NCI-H2227 (cell line): ENCODE measurements around the gene PPP1R16B.

Experiments
- DNase-seq: peaks from one replicate; lab custom pipeline; 2025; ENCODE audit not compliant: unreplicated experiment; lab: John Stamatoyannopoulos, UW

The PPP1R16B gene

GRCh38 chr20:38894091-38894847 is 88.8 kb downstream of the PPP1R16B start:
- peak; percentile 61 for DNase-seq

DNA sequence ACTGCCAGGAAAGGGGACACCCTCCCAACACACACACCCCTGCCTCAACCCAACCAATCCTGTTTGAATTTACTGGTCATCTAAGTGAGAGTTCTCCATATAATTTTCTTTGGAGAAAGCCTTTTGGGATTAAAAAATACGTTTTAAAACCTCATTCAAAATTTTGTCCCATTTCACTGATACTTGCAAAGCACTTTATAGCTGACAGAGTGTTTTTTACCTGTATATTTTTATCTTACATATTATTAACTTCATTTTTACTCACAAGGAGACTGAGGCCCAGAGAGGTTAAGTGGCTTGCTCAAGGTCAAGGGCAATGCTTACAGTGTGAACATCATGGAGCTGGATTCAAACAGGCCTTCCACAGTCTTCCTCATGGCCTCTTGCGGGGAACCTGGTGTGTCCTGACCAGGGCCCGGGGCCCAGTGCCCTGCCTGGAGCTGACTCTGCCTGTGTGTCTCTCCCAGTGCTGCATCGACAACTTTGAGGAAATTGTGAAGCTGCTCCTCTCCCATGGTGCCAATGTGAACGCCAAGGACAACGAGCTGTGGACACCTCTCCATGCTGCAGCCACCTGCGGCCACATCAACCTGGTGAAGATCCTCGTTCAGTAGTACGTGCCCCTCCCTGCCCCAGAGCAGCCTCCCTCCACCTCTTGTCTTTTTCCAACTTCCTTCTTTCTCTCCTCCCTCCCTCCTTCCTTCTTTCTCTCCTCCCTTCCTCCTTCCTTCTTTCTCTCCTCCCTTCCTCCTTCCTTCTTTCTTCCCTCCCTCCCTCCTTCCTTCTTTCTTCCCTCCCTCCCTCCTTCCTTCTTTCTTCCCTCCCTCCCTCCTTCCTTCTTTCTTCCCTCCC is 89.8 kb downstream of the PPP1R16B start:
- no peak for DNase-seq

GRCh38 chr20:38896009-38896594 is 90.6 kb downstream of the PPP1R16B start:
- DNase-seq = no peak

DNA sequence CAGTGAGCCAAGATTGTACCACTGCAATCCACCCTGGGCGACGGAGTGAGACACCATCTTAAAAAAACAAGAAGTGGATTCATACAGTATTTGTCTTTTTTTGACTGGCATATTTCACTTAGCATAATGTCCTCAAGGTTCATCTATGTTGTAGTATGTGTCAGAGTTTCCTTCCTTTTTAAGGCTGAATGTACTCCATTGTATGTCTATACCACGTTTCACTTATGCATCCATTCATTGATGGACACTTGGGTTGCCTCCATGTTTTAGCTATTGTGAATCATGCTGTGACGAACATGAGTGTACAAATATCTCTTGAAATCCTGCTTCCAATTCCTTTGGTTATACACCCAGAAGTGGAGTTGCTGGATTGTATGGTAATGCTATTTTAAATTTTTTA is 91.8 kb downstream of the PPP1R16B start:
- no peak for DNase-seq

DNA sequence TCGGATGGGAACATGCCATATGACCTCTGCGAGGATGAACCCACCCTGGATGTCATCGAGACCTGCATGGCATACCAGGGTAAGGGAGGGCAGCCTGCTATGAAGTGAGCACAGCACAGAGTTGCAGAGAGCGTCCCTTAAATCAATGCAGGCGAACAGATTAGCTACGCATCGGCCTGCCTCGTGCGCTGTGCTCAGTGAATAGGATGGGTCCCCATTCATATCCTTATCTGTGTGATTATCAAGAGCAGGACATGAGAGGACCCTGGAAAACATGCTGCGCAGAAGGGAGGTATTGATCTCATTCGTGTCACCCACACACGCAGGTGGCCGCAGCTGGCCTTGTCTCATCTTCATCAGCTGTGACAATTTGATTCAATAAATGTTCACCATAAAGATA is 95.1 kb downstream of the PPP1R16B start:
- no peak for DNase-seq

DNA sequence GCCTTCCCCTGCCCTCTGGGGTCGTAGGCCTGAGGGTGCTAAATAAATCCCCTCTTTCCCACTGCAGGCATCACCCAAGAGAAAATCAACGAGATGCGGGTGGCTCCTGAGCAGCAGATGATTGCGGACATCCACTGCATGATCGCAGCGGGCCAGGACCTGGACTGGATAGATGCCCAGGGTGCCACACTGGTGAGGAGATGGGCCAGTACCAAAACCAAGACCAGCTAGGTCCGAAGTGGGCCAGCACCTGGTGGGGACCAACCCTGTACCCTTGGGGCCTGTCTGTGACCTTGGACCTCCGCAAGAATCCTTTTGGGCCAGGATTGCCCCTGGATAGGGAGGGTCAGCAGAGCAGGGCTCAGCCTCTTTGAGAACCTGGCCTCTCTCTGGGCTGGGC is 97.1 kb downstream of the PPP1R16B start:
- no peak for DNase-seq

- DNase-seq = no peak
Observed at GRCh38 chr20:38903335-38903734, 97.8 kb downstream of the PPP1R16B start.

GRCh38 chr20:38905375-38905774 is 99.9 kb downstream of the PPP1R16B start:
- DNase-seq = no peak

DNA sequence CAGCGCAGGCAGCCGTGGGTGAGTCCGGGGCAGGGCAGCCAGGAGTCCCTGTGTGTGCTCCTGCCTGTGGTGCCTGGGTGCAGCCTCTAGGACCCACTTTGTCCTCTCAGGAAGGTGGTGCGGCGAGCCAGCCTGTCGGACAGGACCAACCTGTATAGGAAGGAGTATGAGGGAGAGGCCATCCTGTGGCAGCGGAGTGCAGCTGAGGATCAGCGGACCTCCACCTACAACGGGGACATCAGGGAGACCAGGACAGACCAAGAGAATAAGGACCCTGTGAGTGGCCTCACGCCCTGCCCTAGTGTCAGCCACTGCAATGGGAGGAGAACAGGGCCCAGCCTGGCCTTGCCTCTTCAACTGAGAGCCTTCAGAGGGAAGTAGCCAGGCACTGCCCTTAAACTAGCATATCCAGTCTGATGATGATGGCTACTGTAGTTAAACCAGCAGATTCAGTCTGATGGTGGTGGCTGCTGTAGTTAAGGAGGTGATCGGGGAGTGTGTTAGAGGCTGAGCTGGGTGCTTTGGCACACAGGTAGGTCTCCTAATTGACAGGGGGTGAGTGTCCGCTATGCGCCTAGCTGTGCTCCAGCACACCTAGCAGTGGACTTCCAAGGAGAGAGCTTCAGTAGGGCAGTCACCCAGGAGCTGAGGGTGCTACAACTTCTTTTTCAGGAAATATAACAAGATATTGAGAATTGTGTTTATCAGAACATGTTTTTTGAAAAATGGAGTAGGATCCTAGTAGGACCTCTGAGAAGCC is 102.6 kb downstream of the PPP1R16B start:
- no peak for DNase-seq

DNA sequence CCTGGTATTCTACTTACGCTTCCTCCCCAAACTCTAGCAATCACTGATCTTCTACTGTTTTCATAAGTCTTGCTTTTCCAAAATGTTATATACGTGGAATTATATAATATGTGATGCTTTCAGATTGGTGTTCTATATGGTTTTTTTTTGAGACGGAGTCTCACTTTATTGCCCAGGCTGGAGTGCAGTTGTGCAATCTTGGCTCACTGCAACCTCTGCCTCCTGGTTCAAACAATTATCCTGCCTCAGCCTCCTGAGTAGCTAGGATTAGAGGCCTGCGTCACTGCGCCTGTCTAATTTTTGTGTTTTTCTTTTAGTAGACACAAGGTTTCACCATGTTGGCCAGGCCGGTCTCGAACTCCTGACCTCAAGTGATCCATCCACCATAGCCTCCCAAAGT is 109.9 kb downstream of the PPP1R16B start:
- no peak for DNase-seq

GRCh38 chr20:38917657-38918056 is 112.2 kb downstream of the PPP1R16B start:
- DNase-seq = no peak

- no peak for DNase-seq
Observed at GRCh38 chr20:38918172-38918571, 112.7 kb downstream of the PPP1R16B start.

- no peak for DNase-seq
Observed at GRCh38 chr20:38919683-38920082, 114.2 kb downstream of the PPP1R16B start.

DNA sequence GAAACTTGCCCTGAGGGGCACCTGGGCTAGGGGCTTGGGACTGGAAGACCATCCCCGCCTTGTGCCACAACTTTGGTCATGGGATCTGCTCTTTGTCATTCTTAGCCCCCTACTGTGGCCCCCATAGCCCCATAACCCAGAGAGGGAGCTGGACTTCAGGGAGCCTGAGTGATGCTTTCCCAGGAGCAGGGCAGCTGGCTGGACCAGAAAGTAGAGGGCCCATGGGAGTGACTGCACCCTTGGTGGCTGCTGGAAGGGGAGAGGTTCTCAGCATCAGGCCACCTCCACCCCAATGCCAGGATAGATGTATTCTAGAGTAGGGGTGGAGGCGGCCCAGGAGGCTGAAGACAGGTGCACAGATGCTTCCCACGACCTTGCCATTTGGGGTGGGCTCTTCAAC is 114.9 kb downstream of the PPP1R16B start:
- DNase-seq = no peak

- DNase-seq = no peak
Observed at GRCh38 chr20:38920851-38921250, 115.4 kb downstream of the PPP1R16B start.

DNA sequence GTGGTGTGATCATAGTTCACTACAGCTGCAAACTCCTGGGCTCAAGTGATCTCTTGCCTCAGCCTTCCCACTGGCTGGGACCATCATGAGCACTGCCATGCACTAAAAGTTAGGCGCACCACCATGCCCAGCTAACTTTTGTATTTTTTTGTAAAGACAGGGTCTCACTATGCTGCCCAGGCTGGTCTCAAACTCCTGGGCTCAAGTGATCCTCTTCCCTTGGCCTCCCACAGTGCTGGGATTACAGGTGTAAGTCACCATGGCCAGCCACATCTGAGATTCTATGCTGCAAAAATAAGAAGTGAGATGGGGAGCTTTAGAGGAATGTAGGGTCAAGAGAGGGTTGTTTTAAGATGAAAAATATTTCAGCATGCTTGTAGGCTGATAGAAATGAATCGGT is 119.2 kb downstream of the PPP1R16B start:
- DNase-seq = no peak

GRCh38 chr20:38926142-38926933 is 120.8 kb downstream of the PPP1R16B start, which contains the start of gene FAM83D:
TSS of gene FAM83D (plus strand) at chr20:38926417. CDS start at chr20:38926443, 26 bp downstream.
- DNase-seq = peak; percentile 99

DNA sequence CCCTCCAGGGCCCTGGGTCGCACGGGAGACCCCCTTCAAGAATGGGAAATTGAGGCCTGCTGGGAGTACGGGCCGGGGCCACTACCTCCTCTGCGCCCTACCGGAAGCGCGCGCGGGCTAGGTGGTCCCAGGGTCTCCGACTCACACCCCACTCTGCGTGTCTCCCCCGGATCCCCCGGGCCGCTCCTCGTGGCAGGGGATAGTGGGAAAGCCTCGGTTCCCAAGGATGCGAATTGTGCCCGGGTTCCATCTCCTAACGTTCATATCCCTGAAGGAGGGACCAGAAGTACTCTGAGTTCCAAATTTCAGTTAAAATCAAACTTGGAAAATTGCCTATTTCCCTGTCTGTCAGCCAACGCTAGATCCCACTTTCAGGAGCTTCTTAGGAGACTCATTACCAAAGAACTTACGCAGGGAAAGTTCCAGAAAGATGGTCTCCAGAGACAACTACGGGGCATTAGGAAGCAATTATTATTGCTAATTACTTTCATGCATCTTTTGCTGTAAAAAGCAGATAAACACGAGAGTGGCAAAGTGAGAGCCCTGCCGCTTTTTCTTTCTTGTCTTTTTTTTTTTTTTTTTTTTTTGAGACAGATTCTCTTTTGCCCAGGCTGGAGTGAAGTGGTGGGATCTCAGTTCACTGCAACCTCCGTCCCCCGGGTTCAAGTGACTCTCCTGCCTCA is 121.6 kb downstream of the PPP1R16B start:
- DNase-seq = no peak

- no peak for DNase-seq
Observed at GRCh38 chr20:38927902-38928578, 122.5 kb downstream of the PPP1R16B start.
